ENCODE data around the gene POLR3B.

DNA sequence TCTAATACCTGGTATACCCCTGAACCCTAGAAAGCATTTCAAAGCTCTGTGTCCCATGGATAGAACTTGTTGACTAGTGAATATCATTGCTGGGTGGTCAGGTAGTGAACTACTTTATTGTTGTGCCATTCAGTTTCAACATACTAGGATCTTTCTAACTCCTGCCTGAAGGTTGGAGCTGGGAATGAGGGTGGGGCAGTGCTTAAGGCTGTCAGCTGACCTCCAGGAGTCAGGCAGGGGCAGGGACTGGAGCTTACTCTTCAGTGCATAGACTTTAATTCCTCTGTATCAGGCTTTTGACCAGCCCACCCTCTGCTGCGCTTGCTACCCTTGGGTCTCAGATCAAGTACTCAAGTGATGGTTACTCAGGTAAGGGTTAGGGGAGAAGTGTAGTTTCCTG, 122.7 kb downstream of the POLR3B start:
- TF ChIP-seq, protein P1, sequence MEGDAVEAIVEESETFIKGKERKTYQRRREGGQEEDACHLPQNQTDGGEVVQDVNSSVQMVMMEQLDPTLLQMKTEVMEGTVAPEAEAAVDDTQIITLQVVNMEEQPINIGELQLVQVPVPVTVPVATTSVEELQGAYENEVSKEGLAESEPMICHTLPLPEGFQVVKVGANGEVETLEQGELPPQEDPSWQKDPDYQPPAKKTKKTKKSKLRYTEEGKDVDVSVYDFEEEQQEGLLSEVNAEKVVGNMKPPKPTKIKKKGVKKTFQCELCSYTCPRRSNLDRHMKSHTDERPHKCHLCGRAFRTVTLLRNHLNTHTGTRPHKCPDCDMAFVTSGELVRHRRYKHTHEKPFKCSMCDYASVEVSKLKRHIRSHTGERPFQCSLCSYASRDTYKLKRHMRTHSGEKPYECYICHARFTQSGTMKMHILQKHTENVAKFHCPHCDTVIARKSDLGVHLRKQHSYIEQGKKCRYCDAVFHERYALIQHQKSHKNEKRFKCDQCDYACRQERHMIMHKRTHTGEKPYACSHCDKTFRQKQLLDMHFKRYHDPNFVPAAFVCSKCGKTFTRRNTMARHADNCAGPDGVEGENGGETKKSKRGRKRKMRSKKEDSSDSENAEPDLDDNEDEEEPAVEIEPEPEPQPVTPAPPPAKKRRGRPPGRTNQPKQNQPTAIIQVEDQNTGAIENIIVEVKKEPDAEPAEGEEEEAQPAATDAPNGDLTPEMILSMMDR (IDR thresholded peaks at IDR 0.05; ENCODE audit: low read depth, low read length, missing input control) = no peak
- TF ChIP-seq EGR1 (IDR thresholded peaks at IDR 0.05; ENCODE audit: low read depth in 2 of 2) (no peak), TAF1 (conservative IDR thresholded peaks at IDR 0.05) (no peak), YY1 (IDR thresholded peaks at IDR 0.05) (no peak), RXRA (IDR thresholded peaks at IDR 0.05) (no peak), RAD21 (IDR thresholded peaks at IDR 0.05) (no peak), NR2F2 (IDR thresholded peaks at IDR 0.05) (no peak), JUND (IDR thresholded peaks at IDR 0.05) (no peak)
- TF ChIP-seq, protein P2, sequence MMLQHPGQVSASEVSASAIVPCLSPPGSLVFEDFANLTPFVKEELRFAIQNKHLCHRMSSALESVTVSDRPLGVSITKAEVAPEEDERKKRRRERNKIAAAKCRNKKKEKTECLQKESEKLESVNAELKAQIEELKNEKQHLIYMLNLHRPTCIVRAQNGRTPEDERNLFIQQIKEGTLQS (IDR thresholded peaks at IDR 0.05) = no peak
- TF ChIP-seq, protein P3, sequence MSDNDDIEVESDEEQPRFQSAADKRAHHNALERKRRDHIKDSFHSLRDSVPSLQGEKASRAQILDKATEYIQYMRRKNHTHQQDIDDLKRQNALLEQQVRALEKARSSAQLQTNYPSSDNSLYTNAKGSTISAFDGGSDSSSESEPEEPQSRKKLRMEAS (IDR thresholded peaks at IDR 0.05) = no peak
- TF ChIP-seq, protein P4, sequence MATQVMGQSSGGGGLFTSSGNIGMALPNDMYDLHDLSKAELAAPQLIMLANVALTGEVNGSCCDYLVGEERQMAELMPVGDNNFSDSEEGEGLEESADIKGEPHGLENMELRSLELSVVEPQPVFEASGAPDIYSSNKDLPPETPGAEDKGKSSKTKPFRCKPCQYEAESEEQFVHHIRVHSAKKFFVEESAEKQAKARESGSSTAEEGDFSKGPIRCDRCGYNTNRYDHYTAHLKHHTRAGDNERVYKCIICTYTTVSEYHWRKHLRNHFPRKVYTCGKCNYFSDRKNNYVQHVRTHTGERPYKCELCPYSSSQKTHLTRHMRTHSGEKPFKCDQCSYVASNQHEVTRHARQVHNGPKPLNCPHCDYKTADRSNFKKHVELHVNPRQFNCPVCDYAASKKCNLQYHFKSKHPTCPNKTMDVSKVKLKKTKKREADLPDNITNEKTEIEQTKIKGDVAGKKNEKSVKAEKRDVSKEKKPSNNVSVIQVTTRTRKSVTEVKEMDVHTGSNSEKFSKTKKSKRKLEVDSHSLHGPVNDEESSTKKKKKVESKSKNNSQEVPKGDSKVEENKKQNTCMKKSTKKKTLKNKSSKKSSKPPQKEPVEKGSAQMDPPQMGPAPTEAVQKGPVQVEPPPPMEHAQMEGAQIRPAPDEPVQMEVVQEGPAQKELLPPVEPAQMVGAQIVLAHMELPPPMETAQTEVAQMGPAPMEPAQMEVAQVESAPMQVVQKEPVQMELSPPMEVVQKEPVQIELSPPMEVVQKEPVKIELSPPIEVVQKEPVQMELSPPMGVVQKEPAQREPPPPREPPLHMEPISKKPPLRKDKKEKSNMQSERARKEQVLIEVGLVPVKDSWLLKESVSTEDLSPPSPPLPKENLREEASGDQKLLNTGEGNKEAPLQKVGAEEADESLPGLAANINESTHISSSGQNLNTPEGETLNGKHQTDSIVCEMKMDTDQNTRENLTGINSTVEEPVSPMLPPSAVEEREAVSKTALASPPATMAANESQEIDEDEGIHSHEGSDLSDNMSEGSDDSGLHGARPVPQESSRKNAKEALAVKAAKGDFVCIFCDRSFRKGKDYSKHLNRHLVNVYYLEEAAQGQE (IDR thresholded peaks at IDR 0.05) = no peak

All from liver (tissue), 3 donors.